HCEC 1CT (cell line): ENCODE results near the gene ABRAXAS1.

Source experiments
- DNase-seq: peaks from one replicate; pipeline ENCODE4 v3.0.0-alpha.2; 2017

Gene ABRAXAS1

DNA sequence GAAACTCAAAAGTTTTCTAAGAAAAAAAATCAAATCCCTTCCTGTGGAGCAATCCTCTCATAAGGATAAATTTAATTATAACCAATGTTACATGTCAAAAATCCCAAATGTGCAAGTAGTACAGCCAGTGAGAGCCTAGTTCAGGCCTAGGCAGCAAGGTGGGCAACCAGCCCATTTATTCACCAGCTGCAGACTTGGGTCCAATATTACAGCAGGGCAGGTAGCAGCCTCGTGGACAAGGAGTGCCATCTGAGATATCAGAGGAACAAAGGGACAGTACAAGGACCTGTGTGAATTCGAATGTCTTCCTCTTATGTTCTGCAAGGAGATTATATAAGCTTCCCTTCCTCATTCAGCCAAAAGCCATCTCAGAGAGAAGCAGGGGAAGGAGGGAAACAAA lies 35.9 kb downstream of the ABRAXAS1 start:
- DNase-seq, result no peak

DNA sequence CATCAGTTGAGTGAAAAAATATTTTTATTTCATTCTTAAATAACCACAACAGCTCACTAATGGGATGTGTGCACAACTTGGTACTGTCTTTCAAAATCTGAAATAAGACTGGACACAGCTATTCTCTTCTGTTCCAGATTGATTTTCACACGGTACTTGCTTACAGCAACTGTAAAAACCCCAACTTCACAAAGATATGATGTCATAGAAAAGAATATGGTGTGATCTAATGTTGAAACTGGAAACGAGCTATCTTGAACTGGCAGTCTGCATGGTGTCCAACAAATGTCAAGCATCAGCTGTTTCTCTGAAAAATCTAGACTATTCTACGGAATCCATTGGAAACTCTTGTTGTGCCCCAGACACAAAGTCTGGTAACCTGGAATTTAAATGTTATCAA lies 44.0 kb downstream of the ABRAXAS1 start:
- DNase-seq, result no peak

DNA sequence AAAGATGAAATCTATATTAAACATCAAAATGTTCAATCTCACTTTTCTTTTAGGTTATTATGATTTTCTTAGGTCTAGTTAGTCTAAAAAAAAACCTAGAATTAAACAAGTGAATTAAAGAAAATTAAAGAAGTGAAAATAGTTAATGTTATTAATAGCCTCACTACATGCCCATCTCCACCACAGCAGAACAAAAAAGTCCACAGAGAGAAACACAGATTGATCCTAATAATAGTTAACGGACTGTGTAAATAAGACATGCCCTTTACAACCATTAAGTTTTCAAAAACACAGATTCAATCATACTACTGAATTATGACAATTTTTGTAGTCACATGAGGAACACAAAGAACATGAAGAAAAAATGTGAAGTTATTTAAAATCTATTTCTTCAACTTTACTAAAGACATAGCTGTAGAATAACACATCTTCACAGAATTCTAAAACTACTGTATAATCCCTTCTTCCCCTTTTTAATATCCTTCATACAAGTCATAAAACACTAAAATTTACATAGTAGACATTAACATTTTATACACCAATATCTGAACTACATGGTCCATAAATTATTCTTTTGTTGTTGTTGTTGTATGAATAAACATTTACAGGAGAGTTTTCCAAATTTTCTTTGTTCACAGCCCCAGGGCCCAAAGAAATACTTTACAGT lies 44.6 kb downstream of the ABRAXAS1 start:
- DNase-seq, result no peak

DNA sequence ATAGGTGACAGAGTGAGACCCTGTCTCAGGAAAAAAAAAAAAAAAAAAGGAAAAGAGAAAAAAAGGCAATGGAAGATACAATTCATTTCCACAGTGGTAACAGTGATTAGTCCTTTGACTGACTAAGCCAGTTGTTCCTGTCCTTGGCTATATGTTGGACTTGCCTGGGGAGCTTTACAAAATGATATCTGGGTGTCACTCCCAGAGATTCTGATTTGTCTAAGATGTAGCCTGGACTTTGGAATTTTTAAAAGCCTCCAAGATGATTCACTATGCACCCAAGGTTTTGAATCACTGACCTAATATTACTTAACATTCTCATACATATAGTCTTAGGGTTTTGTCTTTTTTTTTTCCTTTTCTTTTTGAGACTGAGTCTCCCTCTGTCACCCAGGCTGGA lies 46.2 kb downstream of the ABRAXAS1 start:
- peak; percentile 8 for DNase-seq

DNA sequence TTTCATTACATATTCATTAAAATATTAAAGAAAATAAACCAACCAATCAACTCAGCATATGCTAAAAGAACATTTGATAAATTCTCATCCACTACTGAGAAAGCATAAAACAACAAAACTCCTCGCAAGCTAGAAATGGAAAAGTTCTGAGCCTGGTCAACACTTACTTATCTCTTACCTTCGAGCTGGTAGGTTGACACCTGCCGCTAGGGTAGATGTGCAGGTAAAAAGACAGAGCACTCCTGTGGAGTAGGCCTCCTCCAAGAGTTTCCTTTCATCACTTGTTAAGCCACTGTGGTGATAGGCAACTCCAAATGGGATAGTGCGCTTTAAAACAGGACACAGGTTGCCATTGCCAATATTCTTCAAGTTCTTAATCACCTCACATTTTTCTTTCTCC lies 48.2 kb downstream of the ABRAXAS1 start:
- DNase-seq, result no peak

DNA sequence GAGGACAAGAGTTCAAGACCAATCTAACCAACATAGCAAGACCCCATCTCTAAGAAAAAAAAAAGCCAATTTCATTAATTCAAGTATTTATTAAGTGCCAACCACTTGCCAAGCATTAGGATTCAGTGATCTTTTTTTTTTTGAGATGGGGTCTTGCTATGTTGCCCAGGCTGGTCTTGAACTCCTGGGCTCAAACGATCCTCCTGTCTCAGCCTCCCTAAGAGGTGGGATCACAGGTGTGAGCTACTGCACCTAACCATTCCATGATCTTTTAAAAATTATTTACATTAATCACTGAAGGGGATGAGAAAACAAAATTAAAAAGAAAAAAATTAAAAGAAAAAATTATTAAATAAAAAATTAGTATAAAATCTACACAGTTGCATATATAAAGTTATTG lies 53.7 kb downstream of the ABRAXAS1 start:
- DNase-seq, result no peak

DNA sequence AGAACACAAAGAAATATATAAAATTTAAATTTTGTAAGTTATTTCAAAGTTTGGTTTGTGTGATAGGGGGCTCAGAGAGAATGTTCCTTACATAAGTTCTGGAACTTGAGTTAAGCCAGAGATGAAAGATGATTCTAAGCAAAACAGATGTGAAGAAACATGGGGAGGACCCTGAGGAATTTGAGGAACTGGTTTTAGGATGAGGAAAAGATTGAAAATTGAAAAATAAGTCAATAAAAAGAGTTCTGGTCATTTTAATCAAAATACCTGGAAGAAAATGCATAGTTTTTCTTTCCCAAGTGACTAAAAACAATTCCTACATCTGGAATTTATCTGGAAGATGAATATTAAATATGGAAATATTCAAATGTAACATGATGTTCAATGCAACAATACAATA lies 66.7 kb downstream of the ABRAXAS1 start:
- DNase-seq, result no peak

DNA sequence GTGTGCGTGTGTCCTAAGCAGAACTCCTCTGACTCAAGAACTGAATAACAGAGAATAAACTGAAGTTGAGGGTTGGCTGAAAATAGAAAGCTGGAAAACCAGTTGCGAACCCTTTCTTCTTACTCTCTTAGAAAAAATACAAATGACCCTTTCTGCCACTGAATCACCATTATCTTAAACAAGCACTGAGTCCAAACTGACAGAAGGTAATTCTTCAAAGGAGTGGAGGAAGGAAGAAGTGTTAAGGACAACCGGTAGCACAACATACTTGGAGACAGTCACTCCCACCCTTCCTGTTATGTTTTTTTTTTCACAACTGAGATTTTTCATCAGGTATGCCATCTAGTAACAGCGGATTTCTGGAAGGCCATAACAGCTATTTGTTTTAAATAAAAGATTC lies 67.3 kb downstream of the ABRAXAS1 start:
- DNase-seq, result no peak

DNA sequence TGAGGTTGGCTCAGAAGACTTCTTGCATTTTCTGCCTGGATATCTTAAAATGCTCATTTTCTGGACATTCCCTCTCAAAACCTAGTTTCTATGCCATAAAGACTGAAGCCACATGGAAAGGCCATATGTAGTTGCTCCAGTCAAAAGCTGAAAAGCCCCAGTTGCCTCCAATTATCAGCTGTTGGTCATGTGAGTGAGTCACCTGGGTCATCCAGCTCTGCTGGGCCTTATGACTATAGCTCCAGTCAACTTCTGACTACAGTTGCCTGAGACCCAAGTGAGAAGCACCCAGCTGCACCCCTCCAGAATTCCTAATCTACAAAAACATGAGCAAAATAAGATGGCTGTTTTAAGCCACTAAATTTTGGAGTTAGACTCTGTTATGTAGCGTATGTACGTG lies 71.2 kb downstream of the ABRAXAS1 start:
- no peak for DNase-seq
